BJ (cell line): ENCODE data around the gene PCDHB5. TPM values are rescaled to one million over a fixed set of nuclear protein-coding genes. Genes with fewer than 3 reads are reported as not detected.
"Not testable (repeated sequence)": the region's sequence is repeated elsewhere in the genome, so short reads cannot be mapped to it uniquely, and the experiment has no call there.

Experiments used
- CTCF ChIA-PET: fragments of 350-600 bp; formaldehyde crosslinking; extraction: SDS; loops from one replicate; lab custom pipeline; 2021; ENCODE audit warnings: antibody characterized with exemption, inconsistent platforms; lab: Yijun Ruan, JAX
- POLR2A ChIA-PET: fragments of 300-600 bp; sonication (Branson Sonifier 250); formaldehyde crosslinking; extraction: SDS; loops from one replicate; lab custom pipeline; 2021; ENCODE audit warnings: antibody characterized with exemption; lab: Charles Lee
- DNase-seq: peaks from one replicate; pipeline ENCODE4 v3.0.0-alpha.2; 2011; ENCODE audit warnings: low read depth
- H3K27me3 ChIP-seq: 2 replicates; pipeline ENCODE4 v1.6.0; 2011; ENCODE audit warnings: low read length; ENCODE audit not compliant: control insufficient read depth, insufficient read depth
- H3K36me3 ChIP-seq: 2 replicates; pipeline ENCODE4 v1.5.1; 2011; ENCODE audit warnings: low read length; ENCODE audit not compliant: control insufficient read depth, insufficient read depth
- H3K4me3 ChIP-seq: 2 replicates; pipeline ENCODE4 v1.5.1; 2011; ENCODE audit warnings: low read depth, mild to moderate bottlenecking, control low read depth, low read length
- polyA plus RNA-seq: library from polyadenylated mRNA; depleted of rRNA; stranded (reverse); fragments of >200 nt; gene quantifications from 2 replicates; pipeline ENCODE4 v1.2.3, GENCODE V29; 2011
- TF ChIP-seq, protein P1 (sequence below): IDR thresholded peaks from 2 replicates; pipeline ENCODE4 v1.5.1; 2011; ENCODE audit warnings: low read depth, mild to moderate bottlenecking, control low read depth, inconsistent platforms, low read length, moderate library complexity; ENCODE audit not compliant: insufficient read depth

Gene PCDHB5
- polyA plus RNA-seq, 1 experiment: 0.22 TPM

DNA sequence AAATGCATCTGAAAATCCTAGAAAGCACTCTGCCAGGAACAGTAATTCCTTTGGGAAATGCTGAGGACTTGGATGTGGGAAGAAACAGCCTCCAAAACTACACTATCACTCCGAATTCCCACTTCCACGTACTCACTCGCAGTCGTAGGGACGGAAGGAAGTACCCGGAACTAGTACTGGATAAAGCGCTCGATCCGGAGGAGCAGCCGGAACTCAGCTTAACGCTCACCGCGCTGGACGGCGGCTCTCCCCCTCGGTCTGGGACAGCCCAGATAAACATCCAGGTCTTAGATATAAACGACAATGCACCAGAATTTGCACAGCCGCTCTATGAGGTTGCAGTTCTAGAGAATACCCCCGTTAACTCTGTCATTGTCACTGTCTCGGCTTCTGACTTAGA is 33.9 kb upstream of the PCDHB5 start:
- no peak for DNase-seq
- POLR2A ChIA-PET: no interaction called here
- no peaks in the 10 kb centered on the region for H3K27me3 ChIP-seq
- CTCF ChIA-PET: interaction anchor here (0.8 kb wide), 1 partner anchor 225 kb away, joined by 3 read pairs; no protein-coding TSS in a partner anchor
- TF ChIP-seq, protein P1, sequence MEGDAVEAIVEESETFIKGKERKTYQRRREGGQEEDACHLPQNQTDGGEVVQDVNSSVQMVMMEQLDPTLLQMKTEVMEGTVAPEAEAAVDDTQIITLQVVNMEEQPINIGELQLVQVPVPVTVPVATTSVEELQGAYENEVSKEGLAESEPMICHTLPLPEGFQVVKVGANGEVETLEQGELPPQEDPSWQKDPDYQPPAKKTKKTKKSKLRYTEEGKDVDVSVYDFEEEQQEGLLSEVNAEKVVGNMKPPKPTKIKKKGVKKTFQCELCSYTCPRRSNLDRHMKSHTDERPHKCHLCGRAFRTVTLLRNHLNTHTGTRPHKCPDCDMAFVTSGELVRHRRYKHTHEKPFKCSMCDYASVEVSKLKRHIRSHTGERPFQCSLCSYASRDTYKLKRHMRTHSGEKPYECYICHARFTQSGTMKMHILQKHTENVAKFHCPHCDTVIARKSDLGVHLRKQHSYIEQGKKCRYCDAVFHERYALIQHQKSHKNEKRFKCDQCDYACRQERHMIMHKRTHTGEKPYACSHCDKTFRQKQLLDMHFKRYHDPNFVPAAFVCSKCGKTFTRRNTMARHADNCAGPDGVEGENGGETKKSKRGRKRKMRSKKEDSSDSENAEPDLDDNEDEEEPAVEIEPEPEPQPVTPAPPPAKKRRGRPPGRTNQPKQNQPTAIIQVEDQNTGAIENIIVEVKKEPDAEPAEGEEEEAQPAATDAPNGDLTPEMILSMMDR: no peak
- no peaks in the 10 kb centered on the region for H3K36me3 ChIP-seq
- peak overlapping the region; percentile 6 for H3K4me3 ChIP-seq

GRCh38 chr5:141102070-141102469 is 32.9 kb upstream of the PCDHB5 start:
- POLR2A ChIA-PET, DNase-seq, H3K4me3 ChIP-seq, CTCF ChIA-PET, H3K27me3 ChIP-seq, H3K36me3 ChIP-seq: not testable (repeated sequence)

DNA sequence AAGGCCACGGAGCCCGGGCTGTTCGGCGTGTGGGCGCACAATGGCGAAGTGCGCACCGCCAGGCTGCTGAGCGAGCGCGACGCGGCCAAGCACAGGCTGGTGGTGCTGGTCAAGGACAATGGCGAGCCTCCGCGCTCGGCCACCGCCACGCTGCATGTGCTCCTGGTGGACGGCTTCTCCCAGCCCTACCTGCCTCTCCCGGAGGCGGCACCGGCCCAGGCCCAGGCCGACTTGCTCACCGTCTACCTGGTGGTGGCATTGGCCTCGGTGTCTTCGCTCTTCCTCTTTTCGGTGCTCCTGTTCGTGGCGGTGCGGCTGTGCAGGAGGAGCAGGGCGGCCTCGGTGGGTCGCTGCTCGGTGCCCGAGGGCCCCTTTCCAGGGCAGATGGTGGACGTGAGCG is 32.5 kb upstream of the PCDHB5 start:
- H3K27me3 ChIP-seq, DNase-seq, H3K36me3 ChIP-seq, CTCF ChIA-PET, H3K4me3 ChIP-seq, POLR2A ChIA-PET: not testable (repeated sequence)

DNA sequence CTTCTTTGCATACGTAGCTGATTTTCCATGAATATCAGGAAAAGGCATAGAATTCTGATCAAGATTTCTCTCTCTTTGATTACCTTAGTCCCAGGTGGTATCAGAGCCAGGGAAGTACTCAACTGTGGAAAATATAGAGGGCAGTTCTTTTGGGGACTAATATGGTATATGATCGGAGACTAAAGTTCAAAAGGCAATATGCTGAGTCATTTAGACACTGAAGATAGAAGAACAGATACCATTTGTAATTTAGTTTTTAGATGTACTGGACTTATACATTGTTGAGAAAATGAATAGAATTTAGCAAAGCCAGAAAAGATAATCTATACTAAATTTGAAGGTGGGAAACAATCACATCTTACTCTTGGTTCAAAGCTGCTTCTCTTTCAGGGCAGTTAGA is 29.7 kb upstream of the PCDHB5 start:
- DNase-seq: no peak
- Histone ChIP-seq H3K36me3 (no peaks in the 10 kb centered on the region), H3K27me3 (no peaks in the 10 kb centered on the region), H3K4me3 (no peak overlapping the region)
- TF ChIP-seq, protein P1: no peak
- CTCF ChIA-PET: no interaction called here
- POLR2A ChIA-PET: no interaction called here

DNA sequence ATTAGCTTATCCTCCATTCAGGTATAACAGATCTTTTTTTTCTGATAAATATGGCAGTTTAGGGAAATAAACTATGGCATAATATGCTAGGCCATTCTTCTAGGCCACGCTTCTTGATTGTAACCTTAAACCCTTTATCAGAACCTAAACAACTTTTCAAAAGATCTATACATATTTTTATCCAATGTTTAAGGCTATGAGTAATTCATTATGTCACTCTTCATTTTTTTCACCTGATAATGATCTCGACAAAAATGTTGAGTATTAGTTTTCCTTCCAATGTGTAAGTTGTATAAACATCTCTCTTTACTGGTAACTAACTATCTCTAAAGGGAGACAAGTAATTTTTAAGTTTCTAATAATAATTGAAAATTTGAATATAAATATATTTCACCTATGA is 15.8 kb upstream of the PCDHB5 start:
- no peak overlapping the region for H3K4me3 ChIP-seq
- H3K36me3 ChIP-seq: no peaks in the 10 kb centered on the region
- DNase-seq: no peak
- ChIA-PET CTCF (no interaction called here), POLR2A (no interaction called here)
- no peaks in the 10 kb centered on the region; the same call in 1 of the 2 replicates for H3K27me3 ChIP-seq
- TF ChIP-seq, protein P1: no peak

GRCh38 chr5:141121563-141121962 is 13.4 kb upstream of the PCDHB5 start, which contains the start of gene PCDHB4:
Gene PCDHB4 (plus strand): TSS chr5:141121818. CDS start chr5:141121999, 181 bp downstream.
- CTCF ChIA-PET: no interaction called here
- TF ChIP-seq, protein P1: no peak
- Histone ChIP-seq H3K27me3 (no peaks in the 10 kb centered on the region; the same call in 1 of the 2 replicates), H3K36me3 (no peaks in the 10 kb centered on the region), H3K4me3 (no peak within 1 kb of the TSS)
- DNase-seq: no peak
- POLR2A ChIA-PET: no interaction called here
